HG02938 (cell line): Measurements from ENCODE around the gene MAP3K10.
"Not testable (repeated sequence)": the region's sequence is repeated elsewhere in the genome, so short reads cannot be mapped to it uniquely, and the experiment has no call there.

Experiments
- ATAC-seq: cut with Tn5 transposase; IDR thresholded peaks from one replicate; pipeline ENCODE4 v1.9.1; 2021; ENCODE audit warnings: mild to moderate bottlenecking, moderate library complexity; ENCODE audit not compliant: unreplicated experiment

The MAP3K10 gene

GRCh38 chr19:40216777-40217026 is 25.5 kb downstream of the MAP3K10 start:
- no peak for ATAC-seq

GRCh38 chr19:40217027-40217810 is 26.0 kb downstream of the MAP3K10 start:
- ATAC-seq: no peak

- ATAC-seq: no peak
These were observed 27.0 kb downstream of the MAP3K10 start, which contains the start of gene TTC9B for GRCh38 chr19:40217934-40218890. Gene TTC9B (minus strand): TSS chr19:40218384. CDS start chr19:40218381, 3 bp downstream.

GRCh38 chr19:40219029-40219428 is 27.8 kb downstream of the MAP3K10 start:
- ATAC-seq: not testable (repeated sequence)

GRCh38 chr19:40219721-40220276 is 28.6 kb downstream of the MAP3K10 start:
- ATAC-seq: no peak

- ATAC-seq: no peak
These were observed 29.4 kb downstream of the MAP3K10 start for GRCh38 chr19:40220674-40221073.

- ATAC-seq: no peak
These were observed 30.8 kb downstream of the MAP3K10 start for GRCh38 chr19:40221858-40222619.

GRCh38 chr19:40223135-40223822 is 32.1 kb downstream of the MAP3K10 start:
- no peak for ATAC-seq

GRCh38 chr19:40224342-40225150 is 33.3 kb downstream of the MAP3K10 start:
- no peak for ATAC-seq

GRCh38 chr19:40225440-40226305 is 34.4 kb downstream of the MAP3K10 start:
- no peak for ATAC-seq

GRCh38 chr19:40228346-40228745 is 37.1 kb downstream of the MAP3K10 start:
- ATAC-seq: no peak

GRCh38 chr19:40228863-40229262 is 37.6 kb downstream of the MAP3K10 start:
- no peak for ATAC-seq

- ATAC-seq: no peak
These were observed 38.3 kb downstream of the MAP3K10 start for GRCh38 chr19:40229484-40229883.

GRCh38 chr19:40229926-40230417 is 38.7 kb downstream of the MAP3K10 start:
- ATAC-seq: no peak

- no peak for ATAC-seq
These were observed 39.8 kb downstream of the MAP3K10 start for GRCh38 chr19:40231057-40231456.

- ATAC-seq: no peak
These were observed 40.6 kb downstream of the MAP3K10 start for GRCh38 chr19:40231544-40232424.

- ATAC-seq: no peak
These were observed 41.3 kb downstream of the MAP3K10 start for GRCh38 chr19:40232479-40232878.
